HUES48 (cell line): Measurements from ENCODE around the gene MC4R.

Source experiments
- H3K27ac ChIP-seq: one replicate; pipeline ENCODE4 v1.7.0; 2013; ENCODE audit warnings: low read depth, low read length, inconsistent platforms
- H3K27me3 ChIP-seq: 2 replicates; pipeline ENCODE4 v1.6.1; 2013; ENCODE audit warnings: mild to moderate bottlenecking, low read length; ENCODE audit not compliant: control insufficient read depth, insufficient read depth
- H3K36me3 ChIP-seq: 2 replicates; pipeline ENCODE4 v1.6.1; 2013; ENCODE audit warnings: low read length; ENCODE audit not compliant: control insufficient read depth, insufficient read depth
- H3K4me1 ChIP-seq: 2 replicates; pipeline ENCODE4 v1.6.1; 2013; ENCODE audit warnings: mild to moderate bottlenecking, low read length; ENCODE audit not compliant: control insufficient read depth, insufficient read depth
- H3K4me3 ChIP-seq: 2 replicates; pipeline ENCODE4 v1.5.1; 2013; ENCODE audit warnings: mild to moderate bottlenecking, low read depth, low read length
- H3K9ac ChIP-seq: 2 replicates; pipeline ENCODE4 v1.6.1; 2013; ENCODE audit warnings: mild to moderate bottlenecking, low read depth, low read length, moderate library complexity
- H3K9me3 ChIP-seq: 2 replicates; pipeline ENCODE4 v1.6.1; 2013; ENCODE audit warnings: low read length; ENCODE audit not compliant: control insufficient read depth, insufficient read depth

The MC4R gene

GRCh38 chr18:60327880-60328279, 44.7 kb downstream of the MC4R start:
- no peak overlapping the region for H3K27ac ChIP-seq
- H3K4me1 ChIP-seq = no peaks in the 10 kb centered on the region
- peaks cover 5% of the 10 kb centered on the region; the same call in 1 of the 2 replicates for H3K9me3 ChIP-seq
- no peaks in the 10 kb centered on the region for H3K36me3 ChIP-seq
- H3K27me3 ChIP-seq = no peaks in the 10 kb centered on the region
- H3K4me3 ChIP-seq = no peak overlapping the region
- no peak overlapping the region for H3K9ac ChIP-seq

GRCh38 chr18:60322591-60322990, 50.0 kb downstream of the MC4R start:
- Histone ChIP-seq H3K27me3 (no peaks in the 10 kb centered on the region), H3K9me3 (no peaks in the 10 kb centered on the region), H3K36me3 (no peaks in the 10 kb centered on the region), H3K4me3 (no peak overlapping the region), H3K9ac (no peak overlapping the region), H3K27ac (no peak overlapping the region), H3K4me1 (peaks cover 20% of the 10 kb centered on the region)
